Activated CD4-positive, CD25-positive, alpha-beta regulatory T cell (primary cell): ENCODE measurements around the gene FOXC2.

Experiments used
- DNase-seq, 4 experiments: peaks; one replicate each; lab custom pipeline; 2025; lab: John Stamatoyannopoulos, UW

The FOXC2 gene

DNA sequence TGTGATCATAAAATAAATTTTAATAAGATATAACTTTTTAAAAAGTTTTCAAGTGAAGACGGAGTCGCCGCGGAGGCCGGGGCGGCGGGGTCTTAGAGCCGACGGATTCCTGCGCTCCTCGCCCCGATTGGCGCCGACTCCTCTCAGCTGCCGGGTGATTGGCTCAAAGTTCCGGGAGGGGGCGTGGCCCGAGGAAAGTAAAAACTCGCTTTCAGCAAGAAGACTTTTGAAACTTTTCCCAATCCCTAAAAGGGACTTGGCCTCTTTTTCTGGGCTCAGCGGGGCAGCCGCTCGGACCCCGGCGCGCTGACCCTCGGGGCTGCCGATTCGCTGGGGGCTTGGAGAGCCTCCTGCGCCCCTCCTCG is at the start of gene FOXC2:
TSS of gene FOXC2 (plus strand) at position 229 of the 365 bp plus-strand sequence. CDS start 507 bp downstream, outside the sequence.
- DNase-seq = peak in 1 of 4 experiments; percentile 12

DNA sequence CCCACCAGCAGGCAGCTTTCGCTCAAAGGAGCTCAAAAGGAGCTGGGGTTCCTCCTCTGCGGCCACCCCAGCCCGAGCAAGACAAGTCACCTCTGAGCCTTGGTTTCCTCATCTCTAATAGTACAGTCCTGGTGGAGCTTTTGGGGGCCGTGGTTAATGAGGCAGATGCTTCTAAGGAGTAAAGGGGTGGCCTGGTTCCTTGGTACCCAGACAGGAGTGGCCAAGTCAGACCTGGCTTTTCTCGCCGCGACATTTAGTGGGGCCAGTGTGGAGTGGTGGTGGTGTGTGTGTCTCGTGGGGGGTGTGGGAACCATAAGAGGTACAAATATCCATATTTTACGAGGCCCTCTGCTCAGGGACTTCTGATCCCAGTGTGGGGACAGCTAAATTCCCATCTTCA is 49.6 kb upstream of the FOXC2 start:
- no peak for DNase-seq

DNA sequence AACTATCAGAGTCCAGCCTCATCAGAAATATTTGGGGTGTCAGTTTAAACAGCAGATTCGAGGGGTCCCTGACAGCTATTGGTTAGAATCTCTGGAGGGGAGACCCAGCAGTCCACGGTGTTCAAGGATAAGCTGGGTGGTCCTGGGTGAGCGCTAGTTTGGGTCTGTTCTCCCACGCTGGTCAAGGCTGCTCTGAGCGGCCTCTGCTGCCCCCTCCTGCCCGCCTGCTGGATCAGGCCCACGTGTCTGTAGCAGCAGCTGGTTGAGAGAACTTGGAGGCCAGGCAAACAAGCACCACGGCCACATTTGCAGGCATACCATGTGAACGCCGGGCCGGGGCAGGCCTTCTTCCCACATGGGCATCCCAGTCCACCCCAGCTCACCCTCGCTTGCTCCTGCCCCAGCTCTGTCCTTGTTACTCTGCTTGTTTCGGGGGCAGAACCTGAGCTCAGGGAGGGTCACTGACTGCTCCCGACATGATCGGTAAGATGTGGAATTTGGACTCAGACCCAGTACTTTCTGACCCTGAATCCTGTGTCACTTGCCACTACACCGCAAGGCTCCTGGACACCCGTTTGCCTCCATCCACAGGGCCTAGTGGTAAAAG is 48.9 kb upstream of the FOXC2 start:
- DNase-seq = no peak

DNA sequence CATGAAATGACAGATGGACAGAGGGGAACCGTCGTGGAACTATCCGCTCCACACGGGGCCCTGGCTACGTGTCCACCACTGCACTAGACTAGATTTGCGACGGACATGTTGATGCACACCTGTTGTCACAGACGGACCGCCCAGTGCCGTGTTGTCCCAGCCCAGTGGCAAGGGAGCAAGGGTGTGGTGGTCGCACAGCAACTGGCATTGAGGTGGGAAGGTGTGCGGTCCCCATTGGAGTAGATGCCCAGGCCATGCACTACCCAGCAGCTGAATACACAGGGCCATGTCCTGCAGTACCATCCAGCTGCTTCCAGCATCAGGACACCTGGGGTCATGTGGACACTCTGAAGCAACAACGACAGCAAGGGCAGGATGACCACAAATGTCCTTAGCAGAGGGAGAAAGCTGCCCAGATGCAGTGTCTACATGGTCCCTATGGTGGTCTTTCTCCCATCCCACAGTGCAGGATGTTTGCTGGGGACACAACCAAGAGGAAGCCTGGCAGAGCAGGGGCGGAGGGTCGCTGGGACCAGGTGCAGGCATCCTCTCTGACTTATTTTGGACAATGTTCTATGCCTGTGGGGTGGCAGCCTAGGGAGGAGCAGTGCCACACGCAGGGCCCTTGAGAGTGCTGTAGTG is 47.5 kb upstream of the FOXC2 start:
- DNase-seq = no peak

DNA sequence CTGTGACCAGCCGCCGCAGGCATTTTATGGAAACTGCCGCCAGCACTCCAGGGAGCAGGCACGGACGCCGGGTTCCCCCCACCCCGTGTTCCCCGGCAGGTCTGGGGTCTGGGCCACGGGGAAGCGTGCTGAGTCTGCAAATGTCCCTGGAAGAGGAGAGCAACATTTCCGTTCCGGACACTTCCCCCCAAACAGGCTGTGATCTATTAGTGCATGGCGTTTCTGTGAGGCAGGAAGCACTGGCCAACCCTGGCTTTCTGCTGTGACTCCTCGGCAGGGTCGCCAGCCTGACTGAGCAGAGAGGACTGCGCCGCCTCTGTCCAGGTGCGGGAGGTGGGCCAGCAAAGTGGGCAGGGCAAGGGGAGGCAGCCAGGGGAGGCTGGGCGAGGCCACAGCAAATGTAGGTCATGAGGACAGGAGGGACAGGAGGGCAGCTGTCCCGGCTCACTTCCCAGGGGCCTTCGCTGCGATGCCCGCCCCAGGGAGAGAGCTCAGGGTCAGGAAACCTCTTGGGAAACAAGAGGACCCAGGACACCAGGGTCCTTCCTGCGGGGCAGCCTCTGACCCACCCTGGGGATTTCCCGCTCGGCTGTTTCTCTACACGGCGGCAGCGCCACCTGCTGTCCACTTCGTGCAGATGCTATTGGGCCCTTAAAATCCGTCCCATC is 46.8 kb upstream of the FOXC2 start:
- peak in 2 of 4 experiments; percentile 16 to 39 for DNase-seq

DNA sequence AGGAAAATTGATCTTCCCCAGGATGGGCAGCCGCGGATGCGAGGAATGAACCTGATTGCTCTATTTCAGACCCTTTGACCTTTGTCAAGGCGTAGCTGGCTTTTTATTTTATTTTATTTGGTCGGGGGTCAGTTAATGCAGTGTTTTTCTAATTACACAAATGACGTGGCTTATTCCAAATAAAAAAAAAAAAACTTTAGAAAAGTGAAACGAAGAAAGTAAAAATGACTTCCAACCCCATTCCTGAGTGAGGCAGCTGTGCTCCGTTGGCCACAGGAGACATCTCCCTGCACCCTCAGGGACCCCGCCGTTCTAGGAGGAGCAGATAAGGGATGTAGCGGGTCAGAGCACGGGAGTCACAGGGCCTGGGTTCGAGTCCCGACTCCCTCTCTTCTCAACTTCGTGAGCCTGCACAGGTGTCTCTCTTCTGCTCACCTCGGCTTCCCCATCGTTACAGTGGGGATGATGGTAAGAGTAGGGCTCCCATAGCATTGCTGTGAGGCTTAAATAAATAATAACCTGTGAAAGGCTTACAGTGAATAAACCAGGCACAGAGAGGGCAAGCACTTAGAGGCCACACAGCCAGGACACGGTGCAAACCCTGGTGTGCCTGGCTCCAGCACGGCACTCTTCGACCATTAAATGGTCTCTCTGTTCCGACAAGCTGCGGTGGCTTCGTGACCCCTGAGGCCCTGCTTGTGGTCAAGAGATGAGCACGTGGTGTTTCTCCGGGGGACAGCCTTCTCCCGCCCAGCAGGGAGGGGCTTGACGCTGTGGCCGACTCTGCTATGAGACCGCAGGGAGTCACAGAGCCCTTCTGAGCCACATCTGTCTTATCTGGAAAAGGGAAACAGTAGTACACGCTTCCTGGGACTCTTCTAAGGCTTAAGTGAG is 46.1 kb upstream of the FOXC2 start:
- DNase-seq = no peak

DNA sequence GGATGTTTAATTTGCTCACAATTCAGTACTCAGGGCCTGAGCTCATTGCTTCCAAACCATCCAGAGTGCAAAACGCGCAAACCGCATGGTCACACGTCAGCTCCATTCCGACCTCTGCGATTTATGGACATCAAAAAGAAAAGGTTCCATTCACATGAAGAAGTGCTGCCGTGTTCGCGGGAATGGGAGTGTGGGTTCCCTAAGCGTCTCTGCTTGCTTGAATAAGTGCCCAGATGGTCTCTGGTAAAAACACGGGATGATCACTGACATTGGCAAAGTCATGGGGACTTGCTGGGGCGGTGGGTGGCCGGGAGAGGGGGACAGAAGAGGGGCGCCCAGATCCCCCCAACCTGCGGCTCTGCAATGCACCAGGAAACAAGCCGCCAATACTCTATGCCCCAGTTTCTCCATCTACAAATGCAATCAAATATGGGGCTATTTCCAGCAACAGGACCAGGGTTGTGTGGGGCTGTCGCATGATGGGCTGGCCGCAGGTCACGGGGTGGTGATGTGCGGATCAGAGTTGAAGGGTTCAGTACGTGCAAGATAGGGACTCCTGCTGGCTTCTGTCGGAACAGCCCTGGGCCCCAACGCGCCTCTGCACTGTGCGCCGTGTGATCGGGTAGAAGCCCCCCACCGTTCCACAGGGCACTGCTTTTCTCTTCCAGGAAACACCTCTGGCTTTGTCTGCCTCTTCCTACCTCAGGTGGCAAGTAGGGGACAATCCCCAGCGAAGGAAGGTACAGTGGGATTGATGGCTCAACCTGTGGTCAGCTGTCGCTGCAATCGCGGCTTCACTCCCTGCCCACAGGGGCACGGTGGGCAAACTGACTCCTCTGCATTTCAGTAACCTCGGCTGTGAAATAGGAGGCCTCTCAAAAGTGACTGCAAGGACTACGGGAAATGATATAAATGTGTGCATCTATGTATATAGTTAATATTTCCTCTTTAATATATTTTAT is 45.1 kb upstream of the FOXC2 start:
- no peak for DNase-seq

DNA sequence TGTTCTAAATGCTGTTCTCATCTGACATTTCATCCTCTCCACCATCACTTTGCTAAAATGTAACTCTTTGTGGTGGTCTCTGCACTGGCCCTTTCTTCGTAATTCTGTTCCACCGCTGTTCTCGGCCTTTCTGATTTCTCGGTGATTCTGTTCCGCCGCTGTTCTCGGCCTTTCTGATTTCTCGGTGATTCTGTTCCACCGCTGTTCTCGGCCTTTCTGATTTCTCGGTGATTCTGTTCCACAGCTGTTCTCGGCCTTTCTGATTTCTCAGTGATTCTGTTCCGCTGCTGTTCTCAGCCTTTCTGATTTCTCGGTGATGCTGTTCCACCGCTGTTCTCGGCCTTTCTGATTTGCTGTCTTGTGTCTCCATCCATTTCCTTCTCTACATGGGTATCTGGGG is 44.0 kb upstream of the FOXC2 start:
- DNase-seq = no peak

DNA sequence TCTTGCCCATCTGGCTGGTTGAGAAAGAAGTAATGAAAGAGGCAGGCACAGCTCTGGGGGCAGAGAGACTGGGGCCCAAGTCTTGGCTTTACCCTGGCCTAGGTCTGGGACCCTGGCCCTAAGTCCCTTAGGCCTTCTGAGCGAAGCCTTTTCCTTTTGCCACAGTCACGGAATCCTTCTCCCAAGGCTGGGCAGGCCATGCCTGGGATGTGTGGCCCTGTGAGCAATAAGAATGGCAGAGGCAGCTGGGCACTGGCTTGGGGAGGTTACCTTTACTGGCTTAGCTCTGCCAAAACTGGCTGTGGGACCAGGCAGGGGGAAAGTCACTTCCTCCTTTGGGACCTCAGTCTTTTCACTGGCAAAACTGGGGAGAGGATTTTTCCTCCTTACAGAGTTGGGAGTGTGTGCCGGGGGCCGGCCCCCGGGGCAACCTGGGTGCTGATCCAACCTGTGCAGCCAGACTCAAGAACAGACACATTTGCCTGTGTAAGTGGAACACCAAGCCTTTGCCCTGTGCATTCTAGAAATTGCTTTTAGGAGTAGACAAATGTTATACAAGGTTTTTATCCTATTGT is 43.4 kb upstream of the FOXC2 start:
- DNase-seq = no peak

DNA sequence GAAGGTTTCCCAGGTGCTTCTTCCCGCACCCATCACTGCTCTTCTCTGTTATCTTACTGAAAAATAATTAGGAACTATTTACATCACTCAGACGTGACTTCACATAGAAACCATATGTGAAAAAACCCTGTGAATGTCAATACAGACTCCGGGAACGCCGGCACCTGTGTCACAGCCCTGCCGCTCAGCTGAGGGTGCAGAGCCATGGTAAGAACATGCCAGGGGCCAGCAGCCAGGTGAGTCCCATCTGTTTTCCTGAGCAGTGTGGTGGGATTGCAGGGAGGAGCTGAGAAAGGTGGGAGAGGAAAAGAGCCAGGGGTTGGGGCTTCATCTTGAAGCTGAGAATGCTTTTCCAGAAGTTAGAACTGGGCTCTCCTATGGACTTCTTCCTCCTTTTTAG is 42.6 kb upstream of the FOXC2 start:
- no peak for DNase-seq

DNA sequence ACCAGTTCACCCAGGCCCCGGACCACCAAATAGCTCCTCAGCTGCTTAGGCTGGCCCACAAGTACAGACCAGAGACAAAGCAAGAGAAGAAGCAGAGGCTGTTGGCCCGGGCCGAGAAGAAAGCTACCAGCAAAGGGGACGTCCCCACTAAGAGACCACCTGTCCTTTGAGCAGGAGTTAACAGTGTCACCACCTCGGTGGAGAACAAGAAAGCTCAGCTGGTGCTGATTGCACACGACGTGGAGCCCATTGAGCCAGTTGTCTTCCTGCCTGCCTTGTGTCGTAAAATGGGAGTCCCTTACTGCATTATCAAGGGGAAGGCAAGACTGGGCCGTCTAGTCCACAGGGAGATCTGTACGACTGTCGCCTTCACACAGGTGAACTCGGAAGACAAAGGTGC is 40.9 kb upstream of the FOXC2 start:
- no peak for DNase-seq

DNA sequence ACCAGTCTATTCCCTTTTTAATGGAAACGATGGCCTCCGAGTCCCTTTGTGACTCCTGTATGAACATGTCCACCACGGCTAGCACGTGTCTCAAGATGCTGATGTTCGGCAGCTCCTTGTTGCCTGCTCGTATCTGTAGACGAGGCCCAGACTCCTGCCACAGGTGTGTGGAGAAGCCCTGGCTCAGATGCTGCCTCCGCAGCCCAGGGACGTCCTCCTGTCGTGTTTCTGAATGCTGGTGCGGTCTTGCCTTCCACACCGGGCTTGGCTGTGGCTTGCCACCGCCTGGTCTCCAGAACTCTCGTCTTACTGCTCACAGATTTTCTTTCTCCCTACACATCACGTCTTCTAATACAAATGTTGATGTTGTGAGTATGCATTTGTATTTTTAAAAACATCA is 39.3 kb upstream of the FOXC2 start:
- no peak for DNase-seq

DNA sequence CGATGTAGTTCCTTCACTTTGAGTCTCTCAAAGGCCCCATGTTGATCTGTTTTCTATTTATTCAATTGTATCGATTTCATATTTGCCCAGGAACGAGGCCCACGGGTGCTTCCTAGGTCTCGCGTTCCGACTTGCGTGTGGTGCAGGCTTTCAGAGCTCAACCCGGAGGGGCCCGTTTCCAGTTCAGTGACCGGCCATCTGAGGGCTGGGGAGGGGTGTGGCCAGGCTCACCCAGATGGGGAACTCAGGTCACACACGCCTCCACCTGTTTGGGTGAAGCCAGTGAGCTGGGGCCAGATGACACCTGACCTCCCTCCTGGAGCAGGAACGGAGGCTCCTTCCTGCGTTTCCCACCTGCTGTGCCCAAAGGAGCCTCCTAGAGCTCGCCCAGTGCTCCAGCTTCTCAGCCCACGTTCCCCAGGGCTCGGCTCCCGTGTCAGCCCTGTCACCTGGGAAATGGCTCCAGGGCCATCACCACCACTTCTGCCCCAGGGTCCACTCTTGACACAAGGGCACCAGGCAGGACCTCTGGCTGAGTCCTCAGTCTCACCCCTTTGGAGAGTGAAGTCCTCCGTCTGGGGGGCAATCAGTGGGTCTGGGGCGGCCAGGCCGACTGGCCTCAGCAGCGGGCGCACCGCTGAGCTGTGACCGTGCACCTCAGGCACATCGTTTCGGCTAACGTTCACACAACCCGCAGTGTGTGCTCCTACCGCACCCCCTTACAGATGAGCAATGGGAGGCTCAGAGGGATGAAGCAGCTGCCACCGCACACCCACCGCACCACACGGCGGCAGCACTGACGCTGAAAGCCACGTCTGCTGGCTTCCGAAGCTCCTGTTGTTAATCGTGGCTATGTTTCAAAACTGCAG is 38.3 kb upstream of the FOXC2 start:
- DNase-seq = no peak

DNA sequence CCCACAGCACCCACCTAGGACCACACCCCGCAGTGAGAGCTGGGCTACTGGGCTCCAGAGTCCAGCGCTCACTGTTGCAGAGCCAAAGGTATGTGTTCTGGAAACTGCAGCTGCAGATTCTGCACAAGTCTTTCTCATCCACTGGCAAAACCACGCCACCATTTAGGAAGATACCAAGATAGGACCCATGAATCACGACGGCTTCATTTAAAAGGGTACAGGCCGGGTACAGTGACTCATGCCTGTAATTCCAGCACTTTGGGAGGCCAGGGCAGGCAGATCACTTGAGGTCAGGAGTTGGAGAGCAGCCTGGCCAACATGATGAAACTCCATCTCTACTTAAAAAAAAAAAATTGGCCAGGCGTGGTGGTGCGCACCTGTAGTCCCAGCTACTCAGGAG is 37.5 kb upstream of the FOXC2 start:
- no peak for DNase-seq

DNA sequence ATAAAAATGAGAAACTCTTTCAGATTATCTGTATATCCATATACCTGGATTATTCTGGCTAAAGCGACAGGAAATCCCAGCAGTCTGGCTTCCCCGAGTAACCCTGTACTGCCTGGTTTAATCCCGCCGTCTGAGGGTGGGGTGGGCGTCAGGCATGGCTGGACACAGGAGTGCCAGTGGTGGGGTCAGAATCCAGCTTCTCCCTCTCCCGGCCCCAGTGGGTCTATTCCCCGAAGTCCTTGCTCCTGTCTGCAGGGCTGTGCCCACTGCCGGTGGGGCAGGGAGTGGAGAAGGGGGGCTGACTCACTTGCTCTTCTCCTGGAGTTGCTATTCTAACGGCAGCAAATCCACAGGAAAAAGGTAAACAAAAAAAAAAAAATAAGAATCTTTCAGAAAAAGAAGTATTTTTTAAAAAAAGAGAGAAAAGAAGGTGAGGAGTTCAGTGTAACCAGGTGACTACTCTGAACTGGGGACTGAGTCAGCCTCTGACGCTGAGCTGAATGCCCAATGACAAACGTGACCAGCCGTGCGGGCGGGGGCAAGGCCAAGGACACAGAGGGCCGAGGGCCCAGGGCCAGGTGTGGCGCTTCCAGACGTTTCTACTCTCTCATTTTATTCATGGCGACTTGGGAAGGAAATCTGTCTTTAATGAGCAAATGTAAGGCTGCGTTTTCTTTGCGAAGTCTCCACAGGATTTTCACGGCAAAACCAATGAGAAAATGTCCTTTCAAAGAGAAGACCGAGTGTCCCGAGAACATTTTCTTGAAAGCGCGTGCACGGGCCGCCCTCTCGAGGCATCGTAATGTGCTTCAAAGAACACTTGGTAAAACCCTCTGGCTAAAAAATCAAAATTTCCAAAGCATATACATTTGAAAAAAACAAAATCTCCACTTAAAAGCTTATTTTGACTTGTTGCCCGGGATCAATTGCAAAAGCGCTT is 36.1 kb upstream of the FOXC2 start:
- no peak for DNase-seq

DNA sequence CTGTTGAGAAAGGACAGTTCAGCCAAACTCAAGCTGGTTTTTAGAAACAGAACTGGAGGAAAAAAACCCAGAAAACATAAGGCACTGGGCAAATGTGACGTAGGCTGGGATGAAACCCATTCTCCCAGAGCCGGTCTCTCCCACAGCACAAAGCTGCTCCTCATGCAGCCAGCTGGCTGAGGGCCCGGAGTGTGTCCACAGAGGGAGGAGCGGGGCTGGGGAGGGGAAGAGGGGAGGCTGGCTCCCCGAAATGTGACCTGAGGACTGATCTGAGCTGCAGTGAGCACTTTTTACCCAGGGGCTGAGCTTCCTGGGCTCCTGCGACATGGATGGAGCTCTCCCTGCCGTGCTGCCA is 35.5 kb upstream of the FOXC2 start:
- DNase-seq = no peak

DNA sequence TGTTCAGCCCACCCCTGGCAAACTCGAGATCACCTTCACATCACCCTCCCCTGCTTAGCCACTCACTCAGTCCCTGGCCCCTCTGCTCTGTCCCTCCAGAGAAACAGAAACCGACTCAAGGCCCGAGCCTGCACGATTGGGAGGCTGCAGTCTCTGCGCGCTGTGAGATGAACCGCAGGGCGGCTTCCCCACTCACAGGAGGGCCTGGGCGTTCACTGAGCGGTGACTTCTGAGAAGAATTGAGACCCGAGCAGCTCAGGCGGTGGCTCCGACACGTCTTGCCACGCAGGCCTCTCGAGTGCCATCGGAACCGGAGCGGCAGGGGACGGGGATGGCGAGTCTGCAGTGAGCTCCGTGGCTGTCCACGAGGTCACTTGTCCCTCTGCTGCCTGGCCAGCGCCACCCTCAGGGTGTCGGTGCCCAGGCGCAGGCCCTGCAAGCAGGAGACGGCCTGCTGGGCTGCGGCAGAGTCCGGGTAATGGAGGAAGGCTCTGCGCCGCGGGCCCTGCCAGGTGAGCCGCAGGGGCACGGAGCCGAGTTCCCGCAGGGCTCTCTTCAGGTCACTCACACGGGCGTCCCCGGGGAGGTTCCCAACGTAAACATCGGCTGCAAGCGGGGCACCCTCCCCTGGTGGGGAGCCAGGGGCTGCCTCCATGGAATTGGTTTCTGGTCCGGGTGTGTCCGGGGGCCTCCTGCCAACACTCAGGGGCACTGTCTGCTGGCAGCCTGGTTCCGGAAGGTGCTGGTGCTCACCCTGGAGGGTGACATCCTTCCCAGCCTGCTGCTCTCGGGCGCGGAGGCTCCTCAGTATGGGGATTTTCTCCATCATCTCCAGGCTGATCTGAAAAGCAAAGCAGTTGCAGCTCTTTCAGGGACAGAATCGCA is 34.7 kb upstream of the FOXC2 start:
- no peak for DNase-seq

DNA sequence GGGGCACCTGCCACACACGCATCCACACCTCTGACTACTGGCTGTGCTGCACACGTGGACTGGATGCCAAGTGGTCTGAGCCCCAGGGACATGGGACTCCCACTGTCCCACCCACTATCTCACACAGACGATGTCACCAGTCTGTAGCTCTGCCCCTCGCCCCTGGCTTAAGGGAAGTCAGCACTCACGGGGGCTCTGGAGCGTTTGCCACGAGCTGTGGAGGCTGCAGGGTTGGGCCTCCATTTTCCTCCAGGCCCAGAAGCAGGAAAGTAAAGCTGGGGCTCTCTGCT is 34.2 kb upstream of the FOXC2 start:
- DNase-seq = no peak
